ENCODE measurements around the gene RAET1E. TPM values are rescaled to one million over a fixed set of nuclear protein-coding genes. Genes with fewer than 3 reads are reported as not detected.
"Not testable (repeated sequence)": the region's sequence is repeated elsewhere in the genome, so short reads cannot be mapped to it uniquely, and the experiment has no call there.

RAET1E gene
- total and polyA plus RNA-seq, 10 donors = 0.04 to 3.4 (median 1.2) TPM

DNA sequence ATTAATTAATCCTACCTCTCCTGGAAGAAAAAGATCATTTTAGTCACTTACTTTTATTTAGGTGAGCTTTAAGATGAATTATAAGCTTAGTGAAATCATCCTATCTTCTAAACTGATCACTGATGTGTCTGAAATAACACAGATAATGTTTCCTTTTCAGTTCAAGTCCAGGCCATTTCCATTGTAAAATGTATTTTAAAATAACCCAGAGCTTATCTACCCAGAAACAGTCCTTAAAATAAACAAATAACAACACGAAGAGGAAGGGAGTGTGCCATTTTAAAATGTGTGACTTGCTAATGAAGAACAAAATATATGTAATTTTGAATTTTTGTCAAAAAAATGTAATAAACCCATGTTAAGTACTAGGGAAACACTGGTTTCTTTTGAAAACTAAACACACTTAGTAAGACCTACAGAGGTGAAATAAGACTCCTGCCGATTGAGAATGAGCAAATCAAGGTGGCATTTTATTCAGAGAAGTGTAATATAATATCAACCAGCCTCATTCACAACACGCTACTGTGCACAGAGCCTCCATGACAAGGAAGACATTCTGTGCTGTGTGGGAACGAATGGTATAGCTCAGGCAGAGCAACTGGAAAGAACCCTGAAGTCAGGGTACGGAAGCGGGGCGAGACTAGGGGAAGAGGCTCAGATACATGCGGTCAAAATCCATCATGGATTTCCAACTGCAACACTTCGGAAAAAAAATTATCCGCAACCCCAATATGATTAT, 41.5 kb downstream of the RAET1E start:
- no peaks in the 10 kb centered on the region for H3K36me3 ChIP-seq
- peaks cover 0 to 19% (median 12%) of the 10 kb centered on the region in 6 donors for H3K4me1 ChIP-seq
- no peak overlapping the region for H3K27ac ChIP-seq
- intact Hi-C loops (cut with DNase I; ENCODE audit: low total_unique reads) = no loop called here
- H3K27me3 ChIP-seq (replicated peaks in 1 of 7) = peaks cover 0 to 20% (median 0%) of the 10 kb centered on the region in 7 donors
- 81 to 95% (median 92%) methylated on average over 10 of the region's 10 CpGs for WGBS, 5 donors
- TF ChIP-seq POLR2A (IDR thresholded peaks at IDR 0.05) = no peak
- TF ChIP-seq, protein P1, sequence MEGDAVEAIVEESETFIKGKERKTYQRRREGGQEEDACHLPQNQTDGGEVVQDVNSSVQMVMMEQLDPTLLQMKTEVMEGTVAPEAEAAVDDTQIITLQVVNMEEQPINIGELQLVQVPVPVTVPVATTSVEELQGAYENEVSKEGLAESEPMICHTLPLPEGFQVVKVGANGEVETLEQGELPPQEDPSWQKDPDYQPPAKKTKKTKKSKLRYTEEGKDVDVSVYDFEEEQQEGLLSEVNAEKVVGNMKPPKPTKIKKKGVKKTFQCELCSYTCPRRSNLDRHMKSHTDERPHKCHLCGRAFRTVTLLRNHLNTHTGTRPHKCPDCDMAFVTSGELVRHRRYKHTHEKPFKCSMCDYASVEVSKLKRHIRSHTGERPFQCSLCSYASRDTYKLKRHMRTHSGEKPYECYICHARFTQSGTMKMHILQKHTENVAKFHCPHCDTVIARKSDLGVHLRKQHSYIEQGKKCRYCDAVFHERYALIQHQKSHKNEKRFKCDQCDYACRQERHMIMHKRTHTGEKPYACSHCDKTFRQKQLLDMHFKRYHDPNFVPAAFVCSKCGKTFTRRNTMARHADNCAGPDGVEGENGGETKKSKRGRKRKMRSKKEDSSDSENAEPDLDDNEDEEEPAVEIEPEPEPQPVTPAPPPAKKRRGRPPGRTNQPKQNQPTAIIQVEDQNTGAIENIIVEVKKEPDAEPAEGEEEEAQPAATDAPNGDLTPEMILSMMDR (IDR thresholded peaks at IDR 0.05 in 8 of 11, conservative IDR thresholded peaks at IDR 0.05 in 3 of 11) = no peak
- TF ChIP-seq POLR2AphosphoS5 (IDR thresholded peaks at IDR 0.05) = no peak
- DNase-seq = no peak
- H3K9me3 ChIP-seq = no peaks in the 10 kb centered on the region
- H3K4me3 ChIP-seq = no peak overlapping the region

DNA sequence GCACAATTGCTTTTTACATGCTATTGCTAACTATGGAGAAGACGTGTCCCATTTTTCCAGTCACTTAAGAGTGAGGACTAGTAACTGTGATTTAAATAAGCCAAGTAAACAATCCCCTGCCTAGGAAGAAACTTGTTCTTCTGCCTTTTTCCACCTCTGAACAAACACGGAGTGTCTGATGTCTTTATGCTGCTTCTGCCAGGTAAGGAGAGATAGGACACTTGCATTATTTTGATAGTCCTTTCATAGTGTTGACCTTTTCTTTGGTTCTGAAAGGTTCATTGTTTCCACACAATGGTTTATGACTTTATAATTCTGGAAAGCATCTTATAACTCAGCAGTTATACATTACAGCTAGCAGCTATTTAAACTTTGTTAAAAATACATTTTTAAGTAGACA, 42.2 kb downstream of the RAET1E start:
- 86 to 96% (median 94%) methylated on average over 2 of the region's 2 CpGs for WGBS, 5 donors
- Histone ChIP-seq H3K36me3 (no peaks in the 10 kb centered on the region), H3K9me3 (no peaks in the 10 kb centered on the region), H3K27me3 (replicated peaks in 1 of 7) (peaks cover 0 to 14% (median 0%) of the 10 kb centered on the region in 7 donors), H3K4me1 (peaks cover 0 to 19% (median 12%) of the 10 kb centered on the region in 6 donors), H3K27ac (no peak overlapping the region), H3K4me3 (no peak overlapping the region)
- no peak for DNase-seq
- TF ChIP-seq POLR2A (IDR thresholded peaks at IDR 0.05) = no peak
- TF ChIP-seq, protein P1 (IDR thresholded peaks at IDR 0.05 in 8 of 11, conservative IDR thresholded peaks at IDR 0.05 in 3 of 11) = no peak
- TF ChIP-seq POLR2AphosphoS5 (IDR thresholded peaks at IDR 0.05) = no peak
- intact Hi-C loops (cut with DNase I; ENCODE audit: low total_unique reads) = no loop called here

DNA sequence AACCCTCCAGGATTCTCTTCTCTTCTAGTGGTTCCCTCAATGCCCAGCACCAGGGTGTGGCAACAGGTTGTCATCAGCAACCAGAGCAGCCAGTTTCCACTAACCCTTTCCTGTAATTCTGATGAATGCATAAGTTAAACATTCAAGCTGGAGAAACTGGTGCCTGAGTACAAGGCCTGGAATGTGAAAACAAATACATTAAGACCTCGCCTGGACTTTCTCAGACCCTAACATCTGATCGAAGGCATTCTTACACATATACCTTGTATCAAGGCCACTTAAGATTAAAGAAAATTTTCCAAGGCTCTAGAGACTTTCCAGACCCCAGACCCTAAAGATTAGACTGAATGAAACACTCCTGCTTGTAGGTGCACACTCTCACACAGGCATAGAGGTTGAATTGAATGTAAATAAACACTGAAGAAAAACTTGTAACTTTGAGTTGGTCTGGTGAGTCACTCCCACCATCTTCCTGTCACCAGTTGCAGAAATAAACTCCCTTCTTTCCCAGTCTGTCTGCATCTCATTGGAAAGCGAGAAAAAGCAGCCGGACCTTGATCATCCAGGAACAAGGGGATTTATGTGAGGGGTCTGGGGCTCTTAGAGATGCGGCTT, 42.8 kb downstream of the RAET1E start:
- WGBS, 5 donors = 91 to 98% (median 93%) methylated on average over 5 of the region's 5 CpGs
- Histone ChIP-seq H3K27me3 (replicated peaks in 1 of 7) (peaks cover 0 to 10% (median 0%) of the 10 kb centered on the region in 7 donors), H3K9me3 (no peaks in the 10 kb centered on the region), H3K4me1 (peaks cover 0 to 19% (median 12%) of the 10 kb centered on the region in 6 donors), H3K36me3 (no peaks in the 10 kb centered on the region), H3K27ac (no peak overlapping the region), H3K4me3 (no peak overlapping the region)
- intact Hi-C loops (cut with DNase I; ENCODE audit: low total_unique reads) = no loop called here
- DNase-seq = no peak
- TF ChIP-seq POLR2AphosphoS5 (IDR thresholded peaks at IDR 0.05) (no peak), POLR2A (IDR thresholded peaks at IDR 0.05) (no peak)

DNA sequence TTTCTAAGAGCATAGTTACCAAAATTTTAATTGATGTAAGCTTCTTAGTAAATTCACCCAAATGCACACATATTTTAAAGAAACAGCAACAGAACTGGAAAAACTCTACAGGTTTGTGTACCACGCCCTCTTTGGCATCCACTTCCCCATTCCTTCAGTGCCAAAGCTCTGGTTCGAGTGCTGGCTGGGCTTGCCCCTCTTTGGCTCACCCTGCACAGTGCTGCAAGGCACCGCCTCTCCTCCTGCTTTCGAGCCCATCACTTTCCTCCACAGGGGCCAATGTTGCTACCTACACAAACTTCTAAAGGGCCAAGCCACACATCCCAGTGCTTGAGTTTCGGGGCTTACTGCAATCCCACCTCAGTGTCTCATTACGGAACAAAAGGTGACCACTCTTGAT, 43.4 kb downstream of the RAET1E start:
- Histone ChIP-seq H3K27ac (no peak overlapping the region), H3K36me3 (no peaks in the 10 kb centered on the region), H3K9me3 (no peaks in the 10 kb centered on the region), H3K4me1 (peaks cover 0 to 19% (median 12%) of the 10 kb centered on the region in 6 donors), H3K27me3 (replicated peaks in 1 of 7) (peaks cover 0 to 10% (median 0%) of the 10 kb centered on the region in 7 donors), H3K4me3 (no peak overlapping the region)
- TF ChIP-seq POLR2A (IDR thresholded peaks at IDR 0.05) (no peak), POLR2AphosphoS5 (IDR thresholded peaks at IDR 0.05) (no peak)
- TF ChIP-seq, protein P1 (IDR thresholded peaks at IDR 0.05 in 8 of 11, conservative IDR thresholded peaks at IDR 0.05 in 3 of 11) = no peak
- no peak for DNase-seq
- intact Hi-C loops (cut with DNase I; ENCODE audit: low total_unique reads) = no loop called here
- 72 to 82% (median 77%) methylated on average over 6 of the region's 6 CpGs for WGBS, 5 donors

DNA sequence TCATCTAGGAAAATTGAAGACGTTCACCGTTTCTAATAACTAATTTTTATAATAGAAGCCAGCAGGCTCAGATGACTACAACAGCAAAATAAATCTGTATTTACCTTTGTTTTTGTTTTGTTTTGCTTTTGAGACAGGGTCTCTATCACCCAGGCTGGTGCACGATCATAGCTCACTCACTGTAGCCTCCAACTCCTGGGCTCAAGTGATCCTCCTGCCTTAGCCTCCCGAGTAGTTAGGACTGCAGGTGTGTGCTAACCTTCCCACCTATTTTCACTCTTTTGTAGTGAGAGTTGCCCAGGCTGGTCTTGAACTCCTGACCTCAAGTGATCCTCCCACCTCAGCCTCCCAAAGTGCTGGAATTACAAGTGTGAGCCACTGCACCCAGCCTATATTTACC, 43.9 kb downstream of the RAET1E start:
- WGBS, 5 donors = 94 to 96% (median 94%) methylated on average over 4 of the region's 4 CpGs
- intact Hi-C loops (cut with DNase I; ENCODE audit: low total_unique reads); H3K36me3 ChIP-seq; DNase-seq; H3K4me3 ChIP-seq; H3K27me3 ChIP-seq (replicated peaks in 1 of 7); H3K9me3 ChIP-seq; H3K27ac ChIP-seq: not testable (repeated sequence)
- H3K4me1 ChIP-seq = peaks cover 0 to 19% (median 12%) of the 10 kb centered on the region in 6 donors
